CMK (cell line): Measurements from ENCODE around the gene RAPGEF6.
A peak's percentile ranks its signal among the peaks of the same experiment; 100 is the strongest.
"Not testable (repeated sequence)": the region's sequence is repeated elsewhere in the genome, so short reads cannot be mapped to it uniquely, and the experiment has no call there.

ENCODE experiments used
- DNase-seq: peaks from one replicate; pipeline ENCODE4 v3.0.0-alpha.2; 2010; ENCODE audit warnings: low read depth

Gene RAPGEF6

GRCh38 chr5:131423056-131423455, 212.0 kb downstream of the RAPGEF6 start:
- no peak for DNase-seq

- no peak for DNase-seq
Measured at GRCh38 chr5:131419877-131420276, 215.2 kb downstream of the RAPGEF6 start.

DNA sequence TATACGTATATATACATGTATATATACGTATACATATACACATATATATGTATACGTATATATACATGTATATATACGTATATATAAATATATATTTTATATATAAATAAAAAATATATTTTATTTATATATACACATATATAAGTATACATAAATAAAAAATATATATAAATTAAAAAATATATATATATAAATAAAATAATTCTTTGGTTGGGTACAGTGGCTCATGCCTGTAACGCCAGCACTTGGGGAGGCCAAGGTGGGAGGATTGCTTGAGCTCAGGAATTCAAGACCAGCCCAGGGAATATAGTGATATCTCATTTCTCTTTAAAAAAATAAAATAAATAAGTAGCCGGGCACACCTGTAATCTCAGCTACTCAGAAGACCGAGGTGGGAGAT, 216.2 kb downstream of the RAPGEF6 start:
- no peak for DNase-seq

DNA sequence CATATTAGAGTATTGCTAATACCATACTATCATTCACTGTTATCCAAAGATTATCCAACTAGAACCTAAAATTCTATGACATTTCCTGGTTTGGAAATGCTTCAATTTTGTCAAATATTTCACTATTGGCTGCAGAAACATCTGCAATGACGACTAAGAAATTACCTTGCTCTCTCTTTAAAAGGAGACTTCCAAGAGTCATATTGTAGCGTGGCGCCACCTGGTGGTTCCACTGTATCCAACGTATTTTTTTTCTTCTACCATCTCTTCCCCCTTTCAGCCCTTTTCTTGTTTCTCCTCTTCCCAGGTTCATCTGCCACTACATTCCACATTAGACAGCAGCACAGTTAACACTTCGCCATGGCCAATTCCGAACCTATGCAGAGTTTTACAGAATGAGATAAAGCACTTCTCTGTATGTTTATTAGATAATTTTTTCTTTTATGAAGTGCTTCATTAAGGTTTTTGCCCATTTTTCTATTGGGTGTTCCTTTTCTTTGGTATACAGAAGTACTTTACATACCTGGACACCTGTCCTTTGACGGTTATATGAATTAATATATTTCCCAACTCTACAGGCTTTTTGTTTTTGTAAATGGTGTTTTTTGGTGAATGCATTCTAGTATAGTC, 217.7 kb downstream of the RAPGEF6 start:
- peak; percentile 20 for DNase-seq

DNA sequence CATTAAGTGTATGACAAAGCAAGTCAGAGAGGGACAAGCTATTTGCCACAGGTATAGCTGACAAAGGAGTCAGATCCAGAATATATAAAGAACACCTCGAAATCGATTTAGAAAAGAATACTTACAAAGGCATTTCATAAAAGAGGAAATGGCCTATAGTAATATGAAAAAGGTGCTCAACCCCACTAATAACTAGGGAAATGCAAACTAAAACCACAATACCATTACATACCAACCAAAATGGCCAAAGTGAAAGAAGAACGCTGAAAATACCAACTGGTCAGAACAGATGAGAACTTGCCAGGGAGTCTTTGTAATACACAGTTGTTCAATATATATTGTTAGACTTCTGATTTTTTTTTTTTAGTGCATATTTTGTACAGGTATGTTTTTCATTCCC, 218.3 kb downstream of the RAPGEF6 start:
- DNase-seq, result no peak

GRCh38 chr5:131413605-131414559, 221.1 kb downstream of the RAPGEF6 start:
- DNase-seq, result no peak

DNA sequence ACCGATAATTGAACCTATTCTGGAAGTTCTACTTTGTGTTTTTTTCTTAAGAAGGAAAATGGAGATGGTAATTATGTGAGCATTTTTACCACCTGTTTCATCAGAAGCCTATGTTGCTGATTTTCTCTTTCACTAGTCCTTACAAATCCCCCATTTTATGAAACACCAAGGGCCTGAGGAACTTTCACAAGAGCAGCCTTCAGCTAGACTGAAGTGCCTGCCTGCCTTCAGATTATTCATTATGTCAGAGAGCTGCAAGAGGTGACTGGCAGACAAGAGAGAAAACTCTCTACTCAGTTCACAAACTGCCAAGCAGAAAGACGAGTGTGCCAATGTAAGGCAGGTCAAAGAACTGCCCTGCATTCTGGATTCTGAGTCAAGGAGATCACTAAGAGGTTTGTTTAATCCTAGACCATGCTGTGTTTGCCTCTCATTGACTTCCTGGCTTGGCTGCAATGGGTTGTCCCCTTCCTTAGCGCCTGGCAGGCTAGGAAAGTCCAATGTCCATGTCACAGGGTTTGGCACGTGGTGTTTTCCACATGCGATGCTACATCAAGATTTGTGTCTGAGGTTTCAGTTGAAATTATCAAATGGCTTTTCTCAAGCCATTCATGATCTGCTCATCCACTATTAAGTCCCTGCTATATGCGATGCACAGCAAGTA, 227.9 kb downstream of the RAPGEF6 start:
- DNase-seq, result no peak

GRCh38 chr5:131406076-131406475, 229.0 kb downstream of the RAPGEF6 start:
- no peak for DNase-seq

DNA sequence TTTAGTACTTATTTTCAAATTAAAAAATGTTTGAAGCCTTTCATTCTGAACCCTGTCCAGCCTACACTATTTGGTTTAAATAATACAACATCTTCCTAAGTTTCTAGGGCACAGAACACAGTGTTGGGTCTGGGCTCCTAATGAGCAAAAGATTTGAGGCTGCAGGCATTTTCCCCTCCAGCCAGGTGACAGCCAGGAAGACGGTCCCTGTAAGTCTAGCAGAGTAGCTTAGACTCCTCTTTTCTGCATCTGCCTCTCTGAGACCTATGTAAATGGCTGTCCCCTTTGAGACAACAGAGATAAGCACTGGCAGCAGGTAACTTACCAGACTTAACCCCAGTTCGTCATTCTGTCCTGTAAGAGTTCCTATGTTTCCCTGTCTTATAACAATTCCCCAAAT, 229.4 kb downstream of the RAPGEF6 start:
- DNase-seq, result no peak

GRCh38 chr5:131400585-131400984, 234.4 kb downstream of the RAPGEF6 start:
- DNase-seq, result no peak

DNA sequence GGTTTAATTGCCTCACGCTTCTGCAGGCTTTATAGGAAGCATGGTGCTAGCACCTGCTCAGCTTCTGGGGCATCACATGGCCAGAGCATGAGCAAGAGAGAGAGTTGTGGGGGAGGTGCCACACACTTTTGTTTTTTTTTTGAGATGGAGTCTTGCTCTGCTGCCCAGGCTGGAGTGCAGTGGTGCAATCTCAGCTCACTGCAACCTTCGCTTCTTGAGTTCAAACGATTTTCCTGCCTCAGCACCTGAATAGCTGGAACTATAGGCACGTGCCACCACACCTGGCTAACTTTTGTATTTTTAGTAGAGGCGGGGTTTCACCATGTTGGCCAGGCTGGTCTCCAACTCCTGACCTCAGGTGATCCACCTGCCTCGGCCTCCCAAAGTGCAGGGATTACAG, 236.0 kb downstream of the RAPGEF6 start:
- not testable (repeated sequence) for DNase-seq

DNA sequence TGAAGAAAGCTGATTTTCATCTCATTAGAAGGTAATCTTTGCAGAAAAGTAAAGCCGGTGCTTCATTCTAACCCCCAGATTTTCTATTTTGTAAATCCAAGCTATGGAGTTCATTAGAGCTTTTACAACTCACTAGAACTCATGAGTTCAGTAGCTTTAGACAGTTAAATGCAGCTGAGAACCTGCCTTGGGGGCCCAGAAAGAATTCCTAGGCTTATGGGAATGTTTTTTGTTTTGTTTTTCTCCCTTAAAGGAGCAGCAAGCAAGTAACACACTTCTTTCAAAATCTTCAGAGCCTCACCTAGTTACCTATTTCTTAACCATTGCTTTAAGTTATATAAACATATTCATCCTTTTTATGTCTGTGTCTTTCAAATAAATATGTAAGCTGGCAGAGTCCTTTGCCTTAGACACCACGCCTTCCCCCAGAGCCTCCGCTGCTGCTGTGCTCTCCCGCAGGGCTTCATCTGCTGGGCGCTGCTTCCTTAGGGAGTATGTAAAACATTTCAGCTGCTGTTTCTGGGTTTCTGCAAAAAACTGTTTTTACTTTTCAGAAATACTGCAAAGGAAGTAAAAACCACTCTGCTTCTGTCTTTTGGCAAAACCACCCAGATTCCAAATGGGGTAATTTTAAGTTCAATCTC, 238.3 kb downstream of the RAPGEF6 start:
- DNase-seq, result no peak

GRCh38 chr5:131396015-131396414, 239.0 kb downstream of the RAPGEF6 start:
- DNase-seq, result no peak

DNA sequence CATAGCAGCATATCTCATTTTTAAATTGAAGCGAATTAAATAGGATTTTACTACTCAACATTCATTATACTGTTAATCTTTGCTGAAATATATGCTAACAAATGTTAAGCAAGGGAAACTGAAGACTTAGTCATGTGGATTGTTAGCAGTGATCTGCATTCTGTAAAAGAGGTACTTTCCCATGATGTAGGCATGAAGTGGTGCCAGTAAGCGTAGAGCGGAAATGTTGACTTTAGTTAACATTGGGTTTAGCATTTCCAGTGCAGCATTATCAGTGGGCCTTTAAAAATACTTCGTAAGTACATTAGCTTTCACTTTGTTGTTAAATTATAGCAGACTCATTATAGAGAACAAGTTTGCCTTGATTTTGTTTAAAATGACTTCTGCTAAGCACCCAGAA, 240.9 kb downstream of the RAPGEF6 start:
- DNase-seq, result no peak

DNA sequence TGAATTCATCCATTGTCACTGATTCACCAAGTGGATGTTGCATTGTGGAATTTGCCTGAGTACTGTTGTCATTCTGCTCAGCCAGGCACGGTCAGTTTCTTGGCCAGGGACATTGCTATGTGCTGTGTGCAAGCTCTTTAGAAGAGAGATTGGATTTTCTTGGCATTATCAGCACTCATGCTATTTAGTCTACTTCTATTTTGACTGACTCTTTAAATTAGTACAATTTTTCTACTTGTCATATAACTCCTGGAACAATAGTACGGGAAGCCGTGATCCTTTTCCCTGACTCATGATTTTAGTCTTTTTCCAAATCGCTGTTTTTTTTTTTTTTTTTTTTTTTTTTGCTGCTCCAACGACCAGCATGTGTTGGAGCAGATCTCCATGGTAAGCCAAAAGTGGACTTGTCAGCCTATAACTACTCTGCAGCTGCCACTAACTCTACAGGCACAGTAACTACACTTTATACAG, 241.5 kb downstream of the RAPGEF6 start:
- no peak for DNase-seq

DNA sequence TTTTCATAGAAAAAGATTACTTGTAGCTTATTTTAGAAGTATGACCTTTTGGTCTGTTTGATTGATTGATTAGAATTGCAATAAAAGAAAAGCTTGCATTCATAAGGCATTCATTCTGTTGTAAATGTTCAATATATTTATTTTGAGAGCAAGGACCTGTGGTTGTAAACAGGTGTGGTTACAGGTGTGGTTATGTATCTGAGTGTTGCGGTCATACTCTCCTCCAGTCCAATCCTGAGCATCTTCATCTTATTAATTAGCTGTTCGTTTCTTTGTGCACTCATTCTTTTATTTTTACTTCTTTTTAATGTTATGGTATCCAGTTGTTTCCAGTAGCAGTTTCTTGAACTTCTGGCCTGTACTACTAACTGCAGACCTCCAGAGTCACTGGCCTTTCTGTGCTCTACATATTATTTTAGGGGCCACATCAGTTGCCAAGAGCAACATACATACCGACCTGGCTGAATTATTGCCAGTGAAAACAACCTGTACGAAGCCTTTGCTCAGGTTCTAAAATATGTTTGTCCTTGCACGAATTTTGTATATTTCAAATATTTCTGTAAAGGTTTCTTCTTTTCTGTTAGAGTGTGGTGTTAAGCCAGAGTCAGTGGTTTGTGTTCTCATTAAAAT, 242.4 kb downstream of the RAPGEF6 start:
- no peak for DNase-seq

- no peak for DNase-seq
Measured at GRCh38 chr5:131389869-131390265, 245.2 kb downstream of the RAPGEF6 start.

DNA sequence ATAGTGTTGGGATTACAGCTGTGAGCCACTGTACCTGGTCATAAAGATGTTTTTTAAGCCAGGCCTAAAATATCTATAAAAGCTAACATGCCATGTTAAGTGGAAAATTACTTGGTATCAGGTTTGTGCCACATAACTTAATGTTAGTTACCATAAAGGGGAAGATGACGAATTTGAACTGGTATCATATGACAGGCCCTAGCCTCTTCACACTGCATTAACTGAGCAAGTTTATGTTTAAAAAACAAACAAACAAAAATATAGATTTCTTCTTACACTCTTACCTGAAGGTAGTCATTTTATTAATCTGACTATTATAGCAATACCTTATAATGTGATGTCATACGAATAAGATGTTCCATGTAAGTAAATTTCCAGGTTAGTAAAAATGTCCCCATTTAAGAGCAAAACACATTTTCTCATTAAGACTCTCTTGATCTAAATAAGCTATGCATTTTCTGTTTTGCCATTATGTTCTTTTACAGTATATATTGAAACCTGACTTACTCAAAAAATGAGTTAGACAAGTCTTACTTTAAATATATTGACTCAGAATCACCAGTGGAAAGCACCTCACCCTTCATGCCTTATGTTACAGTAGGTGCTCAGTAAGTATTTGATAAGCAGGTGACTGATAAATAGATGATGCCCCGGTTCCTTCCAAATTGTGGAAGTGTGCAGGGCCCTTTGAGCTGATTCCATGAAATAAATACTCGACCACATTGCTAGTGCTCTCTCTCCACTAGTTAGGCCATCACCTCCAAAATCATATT, 245.7 kb downstream of the RAPGEF6 start:
- no peak for DNase-seq

DNA sequence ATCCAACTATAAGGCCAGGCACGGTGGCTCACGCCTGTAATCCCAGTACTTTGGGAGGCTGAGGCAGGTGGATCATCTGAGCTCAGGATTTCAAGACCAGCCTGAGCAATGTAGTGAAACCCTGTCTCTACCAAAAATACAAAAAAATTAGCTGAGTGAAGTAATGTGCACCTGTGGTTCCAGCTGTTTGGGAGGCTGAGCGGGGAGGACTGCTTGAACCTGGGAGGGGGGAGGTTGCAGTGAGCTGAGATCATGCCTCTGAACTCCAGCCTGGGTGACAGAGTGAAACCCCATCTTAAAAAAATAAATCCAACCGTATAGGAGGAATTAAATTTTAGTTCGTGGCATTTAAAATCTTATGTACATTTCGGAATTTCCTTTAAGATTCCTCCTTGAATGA, 247.8 kb downstream of the RAPGEF6 start:
- no peak for DNase-seq

DNA sequence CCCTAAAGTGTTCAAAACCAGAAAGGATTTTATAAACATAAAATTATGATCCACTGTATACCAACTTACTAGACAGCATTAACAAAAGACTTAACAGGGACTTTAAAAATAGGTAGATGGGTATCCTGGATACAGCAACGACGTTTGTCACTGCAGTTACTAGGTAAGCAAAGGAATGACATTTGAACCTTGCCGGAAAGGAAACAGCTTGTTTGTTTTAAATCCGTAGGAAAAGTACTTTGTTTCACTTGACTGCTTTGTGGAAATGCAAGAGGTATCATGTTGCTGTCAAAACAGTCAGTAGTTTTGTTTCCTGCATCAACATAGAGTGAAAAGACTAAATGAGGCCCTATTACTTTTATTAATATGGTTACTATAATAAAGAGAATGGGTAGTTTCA, 248.2 kb downstream of the RAPGEF6 start:
- DNase-seq, result no peak

- DNase-seq, result no peak
Measured at GRCh38 chr5:131386124-131386523, 248.9 kb downstream of the RAPGEF6 start.
